OCI-LY7 (cell line): ENCODE data around the gene CTSL. TPM values are rescaled to one million over a fixed set of nuclear protein-coding genes. Genes with fewer than 3 reads are reported as not detected.

Experiments
- BruUV-seq: library from RNA; stranded (reverse); fragments of 400-500 nt; replicated peaks from 2 replicates; lab custom pipeline; 2021; lab: Mats Ljungman, UMichigan
- CTCF ChIA-PET: fragments of 300-600 bp; sonication (Branson Sonifier 250); formaldehyde crosslinking; loops from one replicate; lab custom pipeline; 2022; ENCODE audit warnings: antibody characterized with exemption; ENCODE audit not compliant: unreplicated experiment; lab: Charles Lee
- POLR2A ChIA-PET: fragments of 300-600 bp; sonication (Branson Sonifier 250); formaldehyde crosslinking; loops from one replicate; lab custom pipeline; 2022; ENCODE audit warnings: antibody characterized with exemption; lab: Charles Lee
- DNase-seq: peaks from one replicate; pipeline ENCODE4 v3.0.0-alpha.2; 2015; ENCODE audit warnings: low spot score
- H2AFZ ChIP-seq: fragments of 200-600 bp; sonication (generic), shearing (Covaris generic); 2 replicates; pipeline ENCODE4 v1.6.1; 2014; ENCODE audit warnings: mild to moderate bottlenecking, antibody characterized with exemption, low read length, moderate library complexity
- H3K27ac ChIP-seq: fragments of 200-600 bp; sonication (generic); 2 replicates; pipeline ENCODE4 v1.5.1; 2014; ENCODE audit warnings: mixed run types, low read depth, mild to moderate bottlenecking, moderate library complexity, low read length, inconsistent platforms; ENCODE audit not compliant: poor library complexity, severe bottlenecking
- H3K36me3 ChIP-seq: fragments of 200-600 bp; sonication (generic); 2 replicates; pipeline ENCODE4 v1.6.1; 2014; ENCODE audit warnings: mild to moderate bottlenecking, antibody characterized with exemption, low read length, moderate library complexity, mixed read lengths; ENCODE audit not compliant: insufficient read depth
- H3K4me1 ChIP-seq: fragments of 200-600 bp; sonication (generic); 2 replicates; pipeline ENCODE4 v1.5.1; 2014; ENCODE audit warnings: mild to moderate bottlenecking, low read length; ENCODE audit not compliant: insufficient read depth, poor library complexity, severe bottlenecking
- H3K4me2 ChIP-seq: fragments of 200-600 bp; sonication (generic); 2 replicates; pipeline ENCODE4 v1.6.1; 2014; ENCODE audit warnings: mild to moderate bottlenecking, low read length
- H3K4me3 ChIP-seq: fragments of 200-600 bp; sonication (generic); 2 replicates; pipeline ENCODE4 v1.5.1; 2014; ENCODE audit warnings: mild to moderate bottlenecking, low read depth, low read length; ENCODE audit not compliant: poor library complexity, severe bottlenecking
- H3K79me2 ChIP-seq: fragments of 200-600 bp; sonication (generic); 2 replicates; pipeline ENCODE4 v1.6.1; 2016; ENCODE audit warnings: low read depth, mild to moderate bottlenecking, low read length, moderate library complexity, mixed read lengths; ENCODE audit not compliant: insufficient read depth
- H3K9me2 ChIP-seq: fragments of 200-600 bp; sonication (generic); 2 replicates; pipeline ENCODE4 v1.6.1; 2016; ENCODE audit warnings: mild to moderate bottlenecking, low read length, mixed read lengths; ENCODE audit not compliant: insufficient read depth
- H3K9me3 ChIP-seq: fragments of 200-600 bp; sonication (generic); 2 replicates; pipeline ENCODE4 v1.6.1; 2014; ENCODE audit warnings: mild to moderate bottlenecking, mixed run types, low read length, mixed read lengths
- H4K20me1 ChIP-seq: fragments of 200-600 bp; sonication (generic); 2 replicates; pipeline ENCODE4 v1.6.1; 2014; ENCODE audit warnings: mild to moderate bottlenecking, antibody characterized with exemption, low read length, moderate library complexity, mixed read lengths; ENCODE audit not compliant: insufficient read depth
- CTCF ChIP-seq: fragments of 200-600 bp; sonication (generic); conservative IDR thresholded peaks from 2 replicates; pipeline ENCODE4 v1.5.1; 2014; ENCODE audit warnings: mild to moderate bottlenecking, antibody characterized with exemption, low read length, moderate library complexity, mixed read lengths
- EZH2phosphoT487 ChIP-seq: fragments of 200-600 bp; sonication (generic); IDR thresholded peaks from 2 replicates; pipeline ENCODE4 v1.6.1; 2018; ENCODE audit warnings: low read depth, borderline replicate concordance, mild to moderate bottlenecking, mixed run types, antibody characterized with exemption, low read length, moderate library complexity, mixed read lengths
- intact Hi-C: fragments of 100-400 bp; cut with micrococcal nuclease; formaldehyde crosslinking; loops from one replicate; pipeline ENCODE4 v1.10.0; 2022; ENCODE audit not compliant: unreplicated experiment
- total RNA-seq, 2 experiments: library from RNA; depleted of rRNA in 1 of 2; stranded (reverse); fragments of >200 nt in 1 of 2; shearing (Covaris generic) in 1 of 2; gene quantifications; 2 replicates each; pipeline ENCODE4 v1.2.3, GENCODE V29; 2014 to 2022

The CTSL gene
- total RNA-seq, 2 experiments from 2014 or later = not detected

GRCh38 chr9:87683751-87684626 is 41.9 kb upstream of the CTSL start:
- H3K4me3 ChIP-seq = no peak overlapping the region
- no peaks in the 10 kb centered on the region for H3K4me1 ChIP-seq
- H3K79me2 ChIP-seq = no peaks in the 10 kb centered on the region
- intact Hi-C loops = no loop called here
- no peak for DNase-seq
- ChIA-PET POLR2A (no interaction called here), CTCF (no interaction called here)
- BruUV-seq = no TSS peak
- H3K9me3 ChIP-seq = no peaks in the 10 kb centered on the region
- no peak for TF ChIP-seq EZH2phosphoT487
- TF ChIP-seq CTCF = no peak
- no peaks in the 10 kb centered on the region for H4K20me1 ChIP-seq
- H3K4me2 ChIP-seq = no peak overlapping the region
- no peak overlapping the region for H3K27ac ChIP-seq
- H2AFZ ChIP-seq = no peak overlapping the region
- H3K36me3 ChIP-seq = no peaks in the 10 kb centered on the region
- no peaks in the 10 kb centered on the region for H3K9me2 ChIP-seq

- no peaks in the 10 kb centered on the region for H3K4me1 ChIP-seq
- TF ChIP-seq CTCF (peak; percentile 69), EZH2phosphoT487 (no peak)
- no peak overlapping the region for H3K27ac ChIP-seq
- H3K9me2 ChIP-seq = no peaks in the 10 kb centered on the region
- H4K20me1 ChIP-seq = no peaks in the 10 kb centered on the region
- intact Hi-C loops = no loop called here
- H2AFZ ChIP-seq = no peak overlapping the region
- no peak overlapping the region for H3K4me3 ChIP-seq
- no TSS peak for BruUV-seq
- POLR2A ChIA-PET = no interaction called here
- CTCF ChIA-PET = no interaction called here
- no peak for DNase-seq
- no peaks in the 10 kb centered on the region for H3K9me3 ChIP-seq
- H3K4me2 ChIP-seq = no peak overlapping the region
- H3K79me2 ChIP-seq = no peaks in the 10 kb centered on the region
- no peaks in the 10 kb centered on the region for H3K36me3 ChIP-seq
Observed at GRCh38 chr9:87684627-87685219, 41.2 kb upstream of the CTSL start.

GRCh38 chr9:87685441-87685840 is 40.5 kb upstream of the CTSL start:
- no peaks in the 10 kb centered on the region for H3K9me3 ChIP-seq
- H3K27ac ChIP-seq = no peak overlapping the region
- CTCF ChIA-PET = no interaction called here

More at GRCh38 chr9:87685441-87685840, 40.5 kb upstream of the CTSL start:
- Histone ChIP-seq H3K36me3 (no peaks in the 10 kb centered on the region), H3K79me2 (no peaks in the 10 kb centered on the region), H4K20me1 (no peaks in the 10 kb centered on the region), H3K4me3 (no peak overlapping the region), H3K4me1 (no peaks in the 10 kb centered on the region), H3K4me2 (no peak overlapping the region), H2AFZ (no peak overlapping the region), H3K9me2 (no peaks in the 10 kb centered on the region)
- no peak for DNase-seq
- intact Hi-C loops = no loop called here
- TF ChIP-seq CTCF (no peak), EZH2phosphoT487 (no peak)
- no TSS peak for BruUV-seq
- POLR2A ChIA-PET = interaction anchor here (0.6 kb wide), 1 partner anchor 127 kb away, joined by 3 read pairs; no protein-coding TSS in a partner anchor
